ENCODE data around the gene CLIC3.

CLIC3 gene

GRCh38 chr9:136968333-136969127 is 27.8 kb downstream of the CLIC3 start:
- Histone ChIP-seq H3K9me3 (ENCODE audit: control insufficient read depth, insufficient read depth, low read depth, low read length) (no peaks in the 10 kb centered on the region), H3K27me3 (ENCODE audit: control insufficient read depth, insufficient read depth, low read length) (no peaks in the 10 kb centered on the region), H3K4me3 (ENCODE audit: low read depth, low read length) (no peak overlapping the region), H3K9ac (ENCODE audit: low read length) (no peak overlapping the region), H3K27ac (ENCODE audit: low read depth, low read length) (no peak overlapping the region), H3K4me1 (ENCODE audit: control insufficient read depth, insufficient read depth, low read length) (peaks cover 8% of the 10 kb centered on the region), H3K36me3 (ENCODE audit: control insufficient read depth, insufficient read depth, low read length) (no peaks in the 10 kb centered on the region)

DNA sequence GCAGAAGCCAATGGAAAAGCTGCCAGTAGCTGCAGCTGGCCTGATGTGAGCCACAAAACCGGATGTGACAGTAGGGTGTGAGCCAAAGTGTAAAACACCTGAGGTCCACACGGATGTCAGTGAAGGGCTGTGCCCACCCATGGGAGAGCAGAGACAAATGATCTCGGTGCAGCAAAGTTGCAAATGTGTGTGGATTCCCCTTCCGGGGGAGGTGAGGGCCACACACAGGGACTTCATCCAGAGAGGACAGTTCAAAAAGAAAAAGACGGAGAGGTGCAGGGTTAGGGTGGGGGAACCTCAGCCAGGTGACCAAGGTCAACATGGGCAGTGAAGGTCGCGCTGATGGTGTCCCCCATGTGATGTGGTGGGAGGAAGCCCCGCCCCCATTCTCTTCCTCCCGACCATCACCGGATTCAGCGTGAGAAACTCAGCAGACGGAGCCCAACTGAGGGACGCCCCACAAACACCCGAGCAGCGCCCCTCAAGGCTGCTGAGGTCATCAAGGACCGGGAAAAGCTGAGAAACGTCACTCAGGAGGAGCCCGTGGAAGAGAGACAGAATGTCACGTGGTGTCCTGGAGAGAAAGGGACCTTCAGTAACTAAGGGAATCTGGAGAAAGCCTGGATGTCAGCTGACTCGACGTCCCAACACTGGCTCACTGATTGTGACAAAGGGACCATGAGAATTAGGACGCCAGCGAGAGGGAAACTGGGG is 30.4 kb downstream of the CLIC3 start:
- no peaks in the 10 kb centered on the region for H3K9me3 ChIP-seq (ENCODE audit: control insufficient read depth, insufficient read depth, low read depth, low read length)
- H3K36me3 ChIP-seq (ENCODE audit: control insufficient read depth, insufficient read depth, low read length): no peaks in the 10 kb centered on the region
- peak overlapping the region; percentile 29 for H3K9ac ChIP-seq (ENCODE audit: low read length)
- H3K4me1 ChIP-seq (ENCODE audit: control insufficient read depth, insufficient read depth, low read length): peaks cover 8% of the 10 kb centered on the region
- H3K27ac ChIP-seq (ENCODE audit: low read depth, low read length): no peak overlapping the region
- no peak overlapping the region for H3K4me3 ChIP-seq (ENCODE audit: low read depth, low read length)
- H3K27me3 ChIP-seq (ENCODE audit: control insufficient read depth, insufficient read depth, low read length): no peaks in the 10 kb centered on the region

DNA sequence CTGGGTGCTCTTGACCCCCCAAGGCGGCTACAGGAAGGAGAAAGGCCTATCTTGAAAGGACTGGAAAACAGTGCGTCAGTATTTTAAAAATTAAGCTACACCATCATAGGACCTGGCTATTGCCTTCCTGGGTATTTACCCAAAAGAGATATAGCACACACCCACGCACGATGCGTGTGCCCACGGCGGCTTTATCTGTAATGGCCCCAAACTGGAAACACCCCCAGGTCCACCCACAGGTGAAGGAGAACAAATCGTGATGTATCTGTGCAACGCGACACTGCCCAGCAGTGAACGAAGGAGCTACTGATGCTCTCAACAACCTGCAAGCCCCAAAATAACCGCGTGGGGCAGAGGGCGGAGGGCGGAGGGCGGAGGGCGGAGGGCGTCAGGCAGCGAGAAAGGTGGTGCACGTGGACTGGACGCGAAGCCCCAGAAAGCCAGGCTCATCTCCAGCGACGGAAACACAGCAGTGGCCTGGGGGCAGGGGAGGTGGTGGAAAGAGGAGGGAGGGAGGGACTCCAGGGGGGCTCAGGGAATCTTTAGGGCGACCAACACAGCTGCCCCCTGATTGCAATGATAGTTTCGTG is 31.4 kb downstream of the CLIC3 start:
- H3K9ac ChIP-seq (ENCODE audit: low read length): no peak overlapping the region
- H3K27ac ChIP-seq (ENCODE audit: low read depth, low read length): no peak overlapping the region
- no peaks in the 10 kb centered on the region for H3K27me3 ChIP-seq (ENCODE audit: control insufficient read depth, insufficient read depth, low read length)
- no peak overlapping the region for H3K4me3 ChIP-seq (ENCODE audit: low read depth, low read length)
- no peaks in the 10 kb centered on the region for H3K36me3 ChIP-seq (ENCODE audit: control insufficient read depth, insufficient read depth, low read length)
- peaks cover 8% of the 10 kb centered on the region for H3K4me1 ChIP-seq (ENCODE audit: control insufficient read depth, insufficient read depth, low read length)
- H3K9me3 ChIP-seq (ENCODE audit: control insufficient read depth, insufficient read depth, low read depth, low read length): no peaks in the 10 kb centered on the region

DNA sequence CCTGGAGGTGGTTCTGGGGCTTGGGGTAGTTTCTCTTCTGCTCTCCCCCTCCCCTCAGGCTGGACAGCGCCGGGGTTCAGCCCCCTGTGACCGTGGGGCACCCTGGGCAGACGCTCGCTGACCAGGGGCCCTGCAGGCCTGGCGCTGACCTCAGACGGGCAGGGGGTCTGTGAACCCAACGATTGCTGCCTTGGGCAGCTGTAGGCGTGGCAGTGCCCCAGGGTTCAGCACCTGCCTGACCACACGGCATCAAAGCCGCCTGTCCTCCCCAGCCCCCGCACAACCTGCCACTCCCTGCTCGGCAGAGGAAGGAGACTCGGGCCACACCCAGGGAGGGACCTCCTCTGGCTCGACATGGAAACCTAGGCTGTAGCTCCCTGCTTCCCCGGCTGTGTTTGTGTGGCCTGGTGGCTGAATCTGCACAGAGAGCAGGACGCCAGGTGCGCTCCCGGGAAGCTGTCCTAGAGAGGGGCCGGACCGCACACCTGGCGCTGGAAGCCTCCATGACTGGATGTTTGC is 32.1 kb downstream of the CLIC3 start:
- Histone ChIP-seq H3K27me3 (ENCODE audit: control insufficient read depth, insufficient read depth, low read length) (no peaks in the 10 kb centered on the region), H3K9ac (ENCODE audit: low read length) (no peak overlapping the region), H3K9me3 (ENCODE audit: control insufficient read depth, insufficient read depth, low read depth, low read length) (no peaks in the 10 kb centered on the region), H3K36me3 (ENCODE audit: control insufficient read depth, insufficient read depth, low read length) (no peaks in the 10 kb centered on the region), H3K27ac (ENCODE audit: low read depth, low read length) (no peak overlapping the region), H3K4me3 (ENCODE audit: low read depth, low read length) (no peak overlapping the region), H3K4me1 (ENCODE audit: control insufficient read depth, insufficient read depth, low read length) (peaks cover 8% of the 10 kb centered on the region)

GRCh38 chr9:136963751-136964150 is 32.6 kb downstream of the CLIC3 start:
- Histone ChIP-seq H3K4me3 (ENCODE audit: low read depth, low read length) (no peak overlapping the region), H3K27ac (ENCODE audit: low read depth, low read length) (no peak overlapping the region), H3K27me3 (ENCODE audit: control insufficient read depth, insufficient read depth, low read length) (no peaks in the 10 kb centered on the region), H3K9ac (ENCODE audit: low read length) (no peak overlapping the region), H3K36me3 (ENCODE audit: control insufficient read depth, insufficient read depth, low read length) (no peaks in the 10 kb centered on the region), H3K4me1 (ENCODE audit: control insufficient read depth, insufficient read depth, low read length) (peaks cover 8% of the 10 kb centered on the region), H3K9me3 (ENCODE audit: control insufficient read depth, insufficient read depth, low read depth, low read length) (no peaks in the 10 kb centered on the region)

- H3K27ac ChIP-seq (ENCODE audit: low read depth, low read length): no peak overlapping the region
- peaks cover 8% of the 10 kb centered on the region for H3K4me1 ChIP-seq (ENCODE audit: control insufficient read depth, insufficient read depth, low read length)
- H3K4me3 ChIP-seq (ENCODE audit: low read depth, low read length): no peak overlapping the region
- H3K9me3 ChIP-seq (ENCODE audit: control insufficient read depth, insufficient read depth, low read depth, low read length): no peaks in the 10 kb centered on the region
- H3K36me3 ChIP-seq (ENCODE audit: control insufficient read depth, insufficient read depth, low read length): no peaks in the 10 kb centered on the region
- H3K9ac ChIP-seq (ENCODE audit: low read length): no peak overlapping the region
- H3K27me3 ChIP-seq (ENCODE audit: control insufficient read depth, insufficient read depth, low read length): no peaks in the 10 kb centered on the region
Observed at GRCh38 chr9:136963341-136963740, 33.0 kb downstream of the CLIC3 start.

GRCh38 chr9:136962701-136963248 is 33.6 kb downstream of the CLIC3 start:
- Histone ChIP-seq H3K4me1 (ENCODE audit: control insufficient read depth, insufficient read depth, low read length) (peaks cover 8% of the 10 kb centered on the region), H3K9ac (ENCODE audit: low read length) (no peak overlapping the region), H3K36me3 (ENCODE audit: control insufficient read depth, insufficient read depth, low read length) (no peaks in the 10 kb centered on the region), H3K27ac (ENCODE audit: low read depth, low read length) (no peak overlapping the region), H3K27me3 (ENCODE audit: control insufficient read depth, insufficient read depth, low read length) (no peaks in the 10 kb centered on the region), H3K9me3 (ENCODE audit: control insufficient read depth, insufficient read depth, low read depth, low read length) (no peaks in the 10 kb centered on the region), H3K4me3 (ENCODE audit: low read depth, low read length) (no peak overlapping the region)

GRCh38 chr9:136962163-136962562 is 34.2 kb downstream of the CLIC3 start:
- Histone ChIP-seq H3K4me3 (ENCODE audit: low read depth, low read length) (no peak overlapping the region), H3K27me3 (ENCODE audit: control insufficient read depth, insufficient read depth, low read length) (no peaks in the 10 kb centered on the region), H3K4me1 (ENCODE audit: control insufficient read depth, insufficient read depth, low read length) (peaks cover 8% of the 10 kb centered on the region), H3K36me3 (ENCODE audit: control insufficient read depth, insufficient read depth, low read length) (no peaks in the 10 kb centered on the region), H3K27ac (ENCODE audit: low read depth, low read length) (no peak overlapping the region), H3K9me3 (ENCODE audit: control insufficient read depth, insufficient read depth, low read depth, low read length) (no peaks in the 10 kb centered on the region), H3K9ac (ENCODE audit: low read length) (no peak overlapping the region)

DNA sequence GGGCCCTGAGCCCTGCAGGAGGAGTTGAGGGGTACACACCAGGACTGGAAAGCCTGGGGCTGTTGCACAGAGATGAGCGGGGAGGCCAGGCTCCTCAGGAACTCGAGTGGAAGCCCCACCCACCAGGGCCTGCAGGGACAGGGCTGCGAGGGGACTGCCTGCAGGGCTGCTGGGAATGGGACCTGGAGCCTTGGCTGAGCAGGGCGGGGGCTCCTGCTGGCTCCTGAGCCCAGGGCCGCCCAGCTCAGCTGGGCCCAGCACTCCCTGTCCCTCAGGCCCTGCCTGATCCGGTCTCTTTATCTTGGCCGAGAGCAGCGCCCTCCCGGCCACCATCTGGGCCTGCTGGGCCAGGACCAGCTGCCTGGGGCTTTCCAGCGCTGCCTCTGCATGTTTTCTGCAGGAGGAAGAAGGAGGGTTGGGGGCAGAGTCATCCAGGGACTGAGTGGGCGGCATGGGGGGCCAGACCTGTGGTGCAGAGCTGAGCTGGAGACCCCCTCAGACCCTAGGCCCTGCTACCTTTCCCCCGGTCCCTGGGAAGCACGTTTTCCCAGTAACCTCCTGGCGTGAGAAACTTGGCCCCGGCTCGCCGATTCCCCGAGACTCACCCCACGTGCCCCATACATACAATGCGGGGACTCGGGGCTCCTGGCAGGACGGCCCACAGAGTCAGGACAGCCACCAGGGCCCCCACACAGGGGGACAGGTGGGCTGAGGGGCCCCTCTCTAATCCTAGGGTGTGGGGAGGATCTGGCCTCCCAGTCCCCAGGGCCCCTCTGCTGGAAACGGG is 34.9 kb downstream of the CLIC3 start:
- Histone ChIP-seq H3K27ac (ENCODE audit: low read depth, low read length) (no peak overlapping the region), H3K36me3 (ENCODE audit: control insufficient read depth, insufficient read depth, low read length) (no peaks in the 10 kb centered on the region), H3K27me3 (ENCODE audit: control insufficient read depth, insufficient read depth, low read length) (no peaks in the 10 kb centered on the region), H3K4me1 (ENCODE audit: control insufficient read depth, insufficient read depth, low read length) (peaks cover 8% of the 10 kb centered on the region), H3K9ac (ENCODE audit: low read length) (no peak overlapping the region), H3K4me3 (ENCODE audit: low read depth, low read length) (no peak overlapping the region), H3K9me3 (ENCODE audit: control insufficient read depth, insufficient read depth, low read depth, low read length) (no peaks in the 10 kb centered on the region)

DNA sequence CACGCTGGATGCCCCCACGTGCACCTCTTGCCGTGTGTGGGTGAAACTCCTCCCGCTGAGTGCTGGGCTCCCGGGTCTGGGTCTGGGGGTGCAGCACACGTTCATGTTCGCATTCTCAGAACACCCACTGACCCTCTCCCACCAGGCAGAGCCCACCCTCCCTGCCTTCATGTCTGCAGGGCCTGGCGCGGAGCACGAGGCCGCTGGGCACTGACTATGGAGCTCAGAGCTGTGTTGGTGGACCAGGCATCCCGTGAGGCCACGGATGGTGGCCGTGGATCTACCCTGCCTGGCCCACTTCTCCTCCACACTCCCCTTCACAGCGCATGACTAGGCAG is 35.5 kb downstream of the CLIC3 start:
- H3K9me3 ChIP-seq (ENCODE audit: control insufficient read depth, insufficient read depth, low read depth, low read length): no peaks in the 10 kb centered on the region
- H3K4me1 ChIP-seq (ENCODE audit: control insufficient read depth, insufficient read depth, low read length): peaks cover 3% of the 10 kb centered on the region
- H3K36me3 ChIP-seq (ENCODE audit: control insufficient read depth, insufficient read depth, low read length): no peaks in the 10 kb centered on the region
- no peak overlapping the region for H3K27ac ChIP-seq (ENCODE audit: low read depth, low read length)
- H3K27me3 ChIP-seq (ENCODE audit: control insufficient read depth, insufficient read depth, low read length): no peaks in the 10 kb centered on the region
- no peak overlapping the region for H3K4me3 ChIP-seq (ENCODE audit: low read depth, low read length)
- no peak overlapping the region for H3K9ac ChIP-seq (ENCODE audit: low read length)
